CD14-positive monocyte (primary cell): ENCODE results near the gene SV2B. TPM values are rescaled to one million over a fixed set of nuclear protein-coding genes. Genes with fewer than 3 reads are reported as not detected.
"Not testable (repeated sequence)": the region's sequence is repeated elsewhere in the genome, so short reads cannot be mapped to it uniquely, and the experiment has no call there.

Experiments
- DNase-seq, 3 donors: peaks; one replicate each; pipeline ENCODE4 v3.0.0-alpha.2; 2011 to 2022
- H2AFZ ChIP-seq: 2 replicates; pipeline ENCODE4 v1.6.0; 2012; ENCODE audit warnings: mild to moderate bottlenecking, low read depth, low read length, inconsistent platforms; ENCODE audit not compliant: insufficient read depth, poor library complexity, severe bottlenecking
- H3K27ac ChIP-seq, 2 donors: 1 replicate in 1 of 2; 2 replicates in 1 of 2; pipeline ENCODE4 v1.5.1; 2012 to 2013; ENCODE audit warnings: low read length in 2 of 2, control low read depth in 1 of 2, inconsistent platforms in 1 of 2, low read depth in 1 of 2, mild to moderate bottlenecking in 1 of 2
- H3K27me3 ChIP-seq, 2 donors: one replicate each; pipeline versions ENCODE4 v1.6.0 to v1.6.1; 2011 to 2013; ENCODE audit warnings: low read length in 2 of 2; ENCODE audit not compliant: control insufficient read depth in 2 of 2, insufficient read depth in 2 of 2
- H3K36me3 ChIP-seq, 2 donors: replicated peaks in 1 of 2; 1 replicate in 1 of 2; 2 replicates in 1 of 2; pipeline versions ENCODE4 v1.5.1 to v1.6.1; 2012 to 2013; ENCODE audit warnings: low read length in 2 of 2, control low read depth in 1 of 2, inconsistent platforms in 1 of 2, mild to moderate bottlenecking in 1 of 2; ENCODE audit not compliant: insufficient read depth in 2 of 2, control insufficient read depth in 1 of 2
- H3K4me1 ChIP-seq, 2 donors: 1 replicate in 1 of 2; 2 replicates in 1 of 2; pipeline versions ENCODE4 v1.5.1 to v1.6.1; 2012 to 2013; ENCODE audit warnings: low read length in 2 of 2, control low read depth in 1 of 2, inconsistent platforms in 1 of 2, mild to moderate bottlenecking in 1 of 2, moderate library complexity in 1 of 2; ENCODE audit not compliant: insufficient read depth in 2 of 2, control insufficient read depth in 1 of 2
- H3K4me2 ChIP-seq: replicated peaks from 2 replicates; pipeline ENCODE3; 2012; ENCODE audit warnings: low read length, moderate library complexity, mild to moderate bottlenecking; ENCODE audit not compliant: poor library complexity, severe bottlenecking; ENCODE audit errors: extremely low read depth
- H3K4me3 ChIP-seq, 3 experiments: fragments of 200-600 bp in 1 of 3; sonication (generic) in 1 of 3; replicated peaks in 1 of 3; 1 replicate in 2 of 3; 2 replicates in 1 of 3; pipeline ENCODE4 v1.5.1; 2011 to 2013; ENCODE audit warnings: low read length in 3 of 3, mild to moderate bottlenecking in 3 of 3, control low read depth in 2 of 3, low read depth in 2 of 3, inconsistent platforms in 1 of 3, moderate library complexity in 1 of 3
- H3K79me2 ChIP-seq: 2 replicates; pipeline ENCODE4 v1.6.0; 2012; ENCODE audit warnings: mild to moderate bottlenecking, control low read depth, inconsistent platforms, low read length, moderate library complexity; ENCODE audit not compliant: insufficient read depth
- H3K9ac ChIP-seq: 2 replicates; pipeline ENCODE4 v1.6.0; 2017; ENCODE audit warnings: low read length, mild to moderate bottlenecking; ENCODE audit not compliant: insufficient read depth, poor library complexity, severe bottlenecking
- H3K9me3 ChIP-seq, 2 donors: replicated peaks in 1 of 2; 1 replicate in 1 of 2; 2 replicates in 1 of 2; pipeline versions ENCODE4 v1.5.1 to v1.6.1; 2012 to 2013; ENCODE audit warnings: low read length in 2 of 2, control low read depth in 1 of 2; ENCODE audit not compliant: control insufficient read depth in 1 of 2, insufficient read depth in 1 of 2
- H4K20me1 ChIP-seq: 2 replicates; pipeline ENCODE4 v1.6.0; 2012; ENCODE audit warnings: mild to moderate bottlenecking, low read length, control low read depth, moderate library complexity; ENCODE audit not compliant: insufficient read depth
- H3K27ac Mint-ChIP-seq, 7 donors: one replicate each; pipeline ENCODE4 v1.8.0; 2020; ENCODE audit warnings: mild to moderate bottlenecking in 7 of 7, mixed read lengths in 7 of 7, moderate library complexity in 6 of 7, inconsistent platforms in 2 of 7
- H3K27me3 Mint-ChIP-seq, 3 donors: one replicate each; pipeline ENCODE4 v1.8.0; 2021 to 2022; ENCODE audit warnings: low read depth in 3 of 3, mild to moderate bottlenecking in 3 of 3, mixed read lengths in 3 of 3, moderate library complexity in 3 of 3, inconsistent platforms in 1 of 3
- H3K36me3 Mint-ChIP-seq, 2 donors: one replicate each; pipeline ENCODE4 v1.8.0; 2020; ENCODE audit warnings: mixed read lengths in 2 of 2, inconsistent platforms in 1 of 2, mild to moderate bottlenecking in 1 of 2
- H3K4me1 Mint-ChIP-seq: one replicate; pipeline ENCODE4 v1.8.0; 2020; ENCODE audit warnings: mild to moderate bottlenecking, mixed read lengths
- H3K4me3 Mint-ChIP-seq, 2 donors: one replicate each; pipeline ENCODE4 v1.8.0; 2020; ENCODE audit warnings: mild to moderate bottlenecking in 2 of 2, mixed read lengths in 2 of 2, moderate library complexity in 1 of 2
- H3K9me3 Mint-ChIP-seq, 7 donors: one replicate each; pipeline ENCODE4 v1.8.0; 2020 to 2022; ENCODE audit warnings: mixed read lengths in 7 of 7, mild to moderate bottlenecking in 6 of 7, moderate library complexity in 6 of 7, inconsistent platforms in 2 of 7
- WGBS: methylation state at CpG from one replicate; pipeline ENCODE4 v1.1.5; 2013; ENCODE audit warnings: missing lambda C conversion rate; ENCODE audit not compliant: insufficient coverage; 5-methylcytosine and 5-hydroxymethylcytosine counted together
- intact Hi-C, 2 donors: fragments of 100-400 bp; cut with micrococcal nuclease; formaldehyde crosslinking; loops; one replicate each; pipeline versions ENCODE4 v1.15.0 to v1.15.1; 2023
- polyA plus RNA-seq, 3 donors: library from polyadenylated mRNA; depleted of rRNA in 1 of 3; unstranded in 2 of 3; stranded (reverse) in 1 of 3; fragments of 300-500 nt in 2 of 3; fragments of >200 nt in 1 of 3; fragmentation: Illumina TruSeq in 2 of 3; gene quantifications; 1 replicate in 2 of 3; 2 replicates in 1 of 3; pipeline ENCODE4 v1.2.3, GENCODE V29; 2012 to 2021
- TF ChIP-seq, protein P1 (sequence below): fragments of 200-600 bp; IDR thresholded peaks from one replicate; pipeline ENCODE4 v1.8.0; 2022; ENCODE audit warnings: antibody characterized with exemption, mild to moderate bottlenecking

Gene SV2B
- polyA plus RNA-seq, 3 donors = not detected

DNA sequence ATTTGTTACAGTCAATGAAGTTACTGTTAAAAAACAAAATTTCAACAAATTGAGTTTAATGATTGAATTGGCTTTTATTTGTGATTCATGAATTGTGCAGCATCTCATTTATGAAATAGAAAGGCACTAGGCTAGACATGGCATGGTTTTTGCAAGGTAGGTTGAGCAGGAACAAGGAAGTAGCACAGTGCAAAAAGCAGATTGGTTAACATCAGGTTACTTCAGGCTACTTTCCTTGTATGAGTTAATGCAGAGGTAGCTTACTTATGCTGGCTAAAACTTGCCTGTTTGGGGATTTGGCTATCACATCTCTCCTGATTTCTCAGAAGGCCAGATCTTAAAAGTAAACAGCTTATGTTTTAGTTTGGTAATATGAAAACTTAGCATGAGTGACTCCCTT is 23.0 kb upstream of the SV2B start:
- peaks cover 8 to 26% (median 10%) of the 10 kb centered on the region in 7 donors for H3K9me3 Mint-ChIP-seq
- Histone ChIP-seq H3K4me3 (no peak overlapping the region), H3K4me2 (no peak overlapping the region), H3K27ac (no peak overlapping the region), H3K27me3 (no peaks in the 10 kb centered on the region), H2AFZ (no peak overlapping the region), H3K36me3 (no peaks in the 10 kb centered on the region), H3K79me2 (no peaks in the 10 kb centered on the region), H3K4me1 (no peaks in the 10 kb centered on the region), H3K9ac (no peak overlapping the region), H4K20me1 (no peaks in the 10 kb centered on the region), H3K9me3 (peaks cover 3 to 5% of the 10 kb centered on the region in 2 donors)
- H3K4me1 Mint-ChIP-seq = peaks cover 6% of the 10 kb centered on the region
- TF ChIP-seq, protein P1, sequence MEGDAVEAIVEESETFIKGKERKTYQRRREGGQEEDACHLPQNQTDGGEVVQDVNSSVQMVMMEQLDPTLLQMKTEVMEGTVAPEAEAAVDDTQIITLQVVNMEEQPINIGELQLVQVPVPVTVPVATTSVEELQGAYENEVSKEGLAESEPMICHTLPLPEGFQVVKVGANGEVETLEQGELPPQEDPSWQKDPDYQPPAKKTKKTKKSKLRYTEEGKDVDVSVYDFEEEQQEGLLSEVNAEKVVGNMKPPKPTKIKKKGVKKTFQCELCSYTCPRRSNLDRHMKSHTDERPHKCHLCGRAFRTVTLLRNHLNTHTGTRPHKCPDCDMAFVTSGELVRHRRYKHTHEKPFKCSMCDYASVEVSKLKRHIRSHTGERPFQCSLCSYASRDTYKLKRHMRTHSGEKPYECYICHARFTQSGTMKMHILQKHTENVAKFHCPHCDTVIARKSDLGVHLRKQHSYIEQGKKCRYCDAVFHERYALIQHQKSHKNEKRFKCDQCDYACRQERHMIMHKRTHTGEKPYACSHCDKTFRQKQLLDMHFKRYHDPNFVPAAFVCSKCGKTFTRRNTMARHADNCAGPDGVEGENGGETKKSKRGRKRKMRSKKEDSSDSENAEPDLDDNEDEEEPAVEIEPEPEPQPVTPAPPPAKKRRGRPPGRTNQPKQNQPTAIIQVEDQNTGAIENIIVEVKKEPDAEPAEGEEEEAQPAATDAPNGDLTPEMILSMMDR = no peak
- H3K27me3 Mint-ChIP-seq = peaks cover 2 to 6% (median 5%) of the 10 kb centered on the region in 3 donors
- H3K27ac Mint-ChIP-seq = no peak overlapping the region
- no peak for DNase-seq
- no peaks in the 10 kb centered on the region for H3K36me3 Mint-ChIP-seq
- intact Hi-C loops = no loop called here
- H3K4me3 Mint-ChIP-seq = no peak overlapping the region

DNA sequence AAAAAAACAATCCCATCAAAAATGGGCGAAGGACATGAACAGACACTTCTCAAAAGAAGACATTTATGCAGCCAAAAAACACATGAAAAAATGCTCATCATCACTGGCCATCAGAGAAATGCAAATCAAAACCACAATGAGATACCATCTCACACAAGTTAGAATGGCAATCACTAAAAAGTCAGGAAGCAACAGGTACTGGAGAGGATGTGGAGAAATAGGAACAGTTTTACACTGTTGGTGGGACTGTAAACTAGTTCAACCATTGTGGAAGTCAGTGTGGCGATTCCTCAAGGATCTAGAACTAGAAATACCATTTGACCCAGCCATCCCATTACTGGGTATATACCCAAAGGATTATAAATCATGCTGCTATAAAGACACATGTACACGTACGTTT is 6.2 kb upstream of the SV2B start:
- H3K27ac Mint-ChIP-seq, H2AFZ ChIP-seq: not testable (repeated sequence)
- H3K27me3 Mint-ChIP-seq = peaks cover 35 to 37% (median 35%) of the 10 kb centered on the region in 3 donors

More for the DNA sequence above, 6.2 kb upstream of the SV2B start:
- H3K27me3 ChIP-seq = peaks cover 24 to 29% of the 10 kb centered on the region in 2 donors
- H3K4me2 ChIP-seq, H3K27ac ChIP-seq, DNase-seq, H3K9me3 ChIP-seq, H3K79me2 ChIP-seq, H3K4me1 Mint-ChIP-seq, H3K36me3 Mint-ChIP-seq, H3K4me3 ChIP-seq, H4K20me1 ChIP-seq, H3K9ac ChIP-seq, H3K4me1 ChIP-seq, H3K36me3 ChIP-seq, intact Hi-C loops, H3K4me3 Mint-ChIP-seq: not testable (repeated sequence)
- WGBS = no CpG with 5 or more reads among the region's 4 CpGs
- peaks cover 0 to 23% (median 14%) of the 10 kb centered on the region in 7 donors for H3K9me3 Mint-ChIP-seq
